Activated CD4-positive, CD25-positive, alpha-beta regulatory T cell treated with anti-CD3 and anti-CD28 coated beads, Interleukin-2, amount 50 U/mL, for 16 hours (primary cell): Measurements from ENCODE around the gene RBM26.

Source experiments
- DNase-seq: peaks from one replicate; pipeline ENCODE4 v3.0.0-alpha.2; 2020; ENCODE audit warnings: low read depth, low spot score

Gene RBM26

GRCh38 chr13:79405831-79406596 is at the start of gene RBM26:
Gene RBM26 (minus strand): TSS chr13:79406255. CDS start chr13:79405774, 481 bp downstream.
- peak; percentile 77 for DNase-seq

- DNase-seq: no peak
These were observed 49.3 kb upstream of the RBM26 start for GRCh38 chr13:79455331-79455730.

GRCh38 chr13:79452239-79452913 is 46.3 kb upstream of the RBM26 start:
- no peak for DNase-seq

DNA sequence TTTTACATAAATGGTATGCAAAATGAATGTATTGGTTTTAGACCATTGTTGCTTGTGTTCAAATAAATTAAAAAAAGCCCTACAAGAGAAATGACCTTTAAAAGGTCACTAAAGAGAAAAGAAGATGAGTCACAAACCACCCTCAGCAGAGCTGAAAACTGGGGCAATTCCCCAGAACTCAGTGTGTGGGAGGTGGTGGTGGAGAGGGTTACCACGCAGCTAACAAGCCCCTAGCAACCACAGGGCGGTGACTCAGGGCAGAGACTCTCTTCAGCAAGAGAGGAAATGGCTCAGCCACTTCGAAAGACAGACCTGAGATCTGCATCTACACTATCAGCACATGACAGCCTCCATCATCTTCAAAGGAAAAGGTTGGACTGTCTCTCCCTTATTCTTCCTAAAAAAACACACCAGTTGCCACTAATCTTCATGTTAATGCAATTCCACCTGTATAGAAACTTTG is 45.5 kb upstream of the RBM26 start:
- peak; percentile 78 for DNase-seq

- DNase-seq: no peak
These were observed 44.1 kb upstream of the RBM26 start for GRCh38 chr13:79450110-79450509.

- DNase-seq: no peak
These were observed 42.4 kb upstream of the RBM26 start for GRCh38 chr13:79448413-79448812.

DNA sequence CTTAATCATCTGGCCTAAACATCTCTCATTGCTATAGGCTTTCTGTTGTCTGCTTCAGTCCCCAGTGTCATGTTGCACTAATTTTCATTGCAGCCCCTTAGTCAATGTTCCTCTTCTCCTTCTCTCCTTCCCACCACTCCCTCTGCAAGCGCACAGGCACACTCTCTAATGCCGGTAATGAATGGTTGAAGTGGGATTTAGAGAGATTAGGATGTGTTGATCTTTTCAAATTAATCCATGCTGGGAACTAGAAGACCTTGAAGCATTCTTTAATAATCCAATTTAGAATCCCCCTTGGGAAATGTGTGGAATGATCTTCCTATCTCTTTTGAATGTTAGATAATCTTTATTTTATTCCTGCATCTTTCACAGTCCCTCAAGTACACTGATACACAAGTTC is 41.7 kb upstream of the RBM26 start:
- DNase-seq: no peak

DNA sequence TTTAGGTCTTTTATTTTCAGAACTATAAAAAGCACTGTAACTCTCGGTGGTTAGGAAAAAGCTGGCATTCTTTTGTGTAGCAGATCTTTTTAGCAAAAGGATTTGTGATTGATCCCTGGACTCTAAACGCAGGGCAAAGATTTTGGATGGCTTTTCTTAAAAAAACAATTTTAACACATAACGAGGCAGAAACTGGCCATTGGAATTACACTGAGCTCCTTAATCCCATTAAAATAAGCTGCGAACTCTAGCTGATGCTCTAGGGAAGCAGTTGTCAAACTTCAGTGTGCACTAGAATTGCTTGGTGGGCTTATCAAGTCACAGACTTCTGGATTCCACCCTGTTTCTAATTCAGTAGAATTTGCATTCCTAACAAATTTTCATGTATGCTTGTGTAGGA is 41.1 kb upstream of the RBM26 start:
- no peak for DNase-seq

GRCh38 chr13:79445968-79446645 is 40.1 kb upstream of the RBM26 start:
- DNase-seq: no peak

GRCh38 chr13:79442706-79443105 is 36.7 kb upstream of the RBM26 start:
- no peak for DNase-seq

- no peak for DNase-seq
These were observed 36.2 kb upstream of the RBM26 start for GRCh38 chr13:79442221-79442620.

- no peak for DNase-seq
These were observed 35.0 kb upstream of the RBM26 start for GRCh38 chr13:79440958-79441528.

DNA sequence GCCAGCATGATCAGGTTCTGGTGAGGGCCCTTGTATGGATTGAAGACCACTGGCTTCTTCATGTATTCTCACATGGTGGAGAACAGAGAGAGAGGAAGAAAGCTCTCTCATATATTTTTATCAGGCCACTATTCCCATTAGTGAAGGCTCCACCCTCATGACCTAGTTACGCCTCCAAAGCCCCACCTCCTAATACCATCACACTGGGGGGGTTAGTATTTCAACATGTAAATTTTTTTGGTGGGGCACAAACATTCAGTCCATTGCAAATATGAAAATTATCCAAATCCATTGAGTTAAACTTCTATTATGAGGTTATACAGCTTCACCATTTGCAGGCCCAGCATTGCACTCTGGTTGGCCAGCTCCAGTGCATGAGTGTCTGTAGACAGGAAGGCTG is 33.2 kb upstream of the RBM26 start:
- no peak for DNase-seq

DNA sequence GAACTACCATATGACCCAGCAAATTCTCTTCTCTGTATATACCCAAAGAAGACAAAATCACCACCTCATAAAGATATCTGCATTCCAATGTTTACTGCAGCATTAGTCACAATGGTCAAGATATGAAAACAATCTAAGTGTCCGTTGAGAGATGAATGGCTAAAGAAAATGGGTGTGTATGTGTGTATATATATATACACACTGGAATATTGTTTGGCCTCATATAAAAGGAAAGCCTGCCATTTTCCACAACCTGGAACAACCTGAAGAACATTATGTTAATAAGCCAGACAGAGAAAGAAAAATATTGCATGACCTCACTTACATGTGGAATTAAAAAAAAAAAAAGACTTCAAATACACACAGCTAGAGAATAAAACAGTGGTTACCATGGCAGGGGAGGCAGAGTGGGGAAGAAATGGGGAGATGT is 29.5 kb upstream of the RBM26 start:
- DNase-seq: no peak

- DNase-seq: no peak
These were observed 28.5 kb upstream of the RBM26 start for GRCh38 chr13:79434556-79434955.

- DNase-seq: no peak
These were observed 26.9 kb upstream of the RBM26 start for GRCh38 chr13:79432992-79433391.

- DNase-seq: no peak
These were observed 26.0 kb upstream of the RBM26 start for GRCh38 chr13:79432086-79432485.

DNA sequence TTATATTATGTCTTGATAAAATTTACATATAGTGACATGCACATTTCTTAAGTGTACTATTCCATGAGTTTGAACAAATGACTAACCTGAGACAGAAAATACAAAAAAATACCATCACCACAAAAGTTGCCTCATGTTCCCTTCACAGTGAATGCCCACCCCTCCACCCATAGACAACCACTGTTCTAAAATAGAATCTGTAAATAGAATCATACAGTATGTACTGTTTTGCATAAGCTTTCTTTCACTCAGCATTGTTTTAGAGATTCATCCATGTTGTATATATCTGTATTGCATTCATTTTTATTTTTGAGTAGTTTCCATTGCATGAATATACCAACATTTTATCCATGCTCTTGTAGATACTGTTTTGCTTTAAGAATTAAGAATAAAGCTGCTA is 23.3 kb upstream of the RBM26 start:
- no peak for DNase-seq

DNA sequence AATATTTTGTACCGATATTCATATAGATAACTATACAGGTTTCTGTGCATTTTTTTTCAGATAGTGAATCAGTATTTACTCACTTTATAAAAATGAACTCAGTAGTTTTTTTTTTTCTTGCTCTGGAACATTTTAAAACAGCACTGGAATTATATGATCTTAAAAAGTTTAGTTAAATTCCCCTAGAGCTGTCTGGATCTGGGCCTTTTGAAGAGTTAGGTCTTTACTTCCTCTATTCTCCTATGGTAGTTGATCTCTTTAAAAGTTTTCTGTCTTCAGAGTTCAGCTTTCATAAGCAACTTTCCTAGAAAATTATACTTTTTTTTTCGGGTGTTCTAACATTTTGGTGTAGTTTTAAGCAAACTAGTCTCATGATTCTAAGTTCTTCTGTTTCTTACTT is 21.8 kb upstream of the RBM26 start:
- DNase-seq: no peak

GRCh38 chr13:79427265-79427664 is 21.2 kb upstream of the RBM26 start:
- no peak for DNase-seq

- no peak for DNase-seq
These were observed 18.0 kb upstream of the RBM26 start for GRCh38 chr13:79423801-79424642.
